Spleen (tissue), 7 donors: ENCODE data around the gene PITPNC1.

Source experiments
- POLR2AphosphoS5 ChIP-seq, 3 donors: sonication (generic); formaldehyde crosslinking; IDR thresholded peaks; one replicate each; pipeline ENCODE4 v1.5.1; 2017; ENCODE audit warnings: antibody characterized with exemption in 3 of 3
- TF ChIP-seq, protein P1 (sequence below), 11 experiments: fragments of 200-600 bp in 7 of 11; fragments of 450-650 bp in 4 of 11; sonication (generic) in 4 of 11; IDR thresholded peaks in 8 of 11; conservative IDR thresholded peaks in 3 of 11; 1 replicate in 7 of 11; 2 replicates in 4 of 11; pipeline versions ENCODE4 v1.4.0 to v1.8.0; 2016 to 2021; ENCODE audit warnings: antibody characterized with exemption in 11 of 11, inconsistent platforms in 4 of 11, mild to moderate bottlenecking in 1 of 11
- donor health status: DM: no; HTN: no; CAD: no; lungs with moderate emphysema.
- donor health status: DM: no; HTN: no; CAD: no.
- donor health status: DM: no; HTN: no; CAD: no.

GRCh38 chr17:67696347-67696746 lies 319.3 kb downstream of the PITPNC1 start:
- TF ChIP-seq, protein P1, sequence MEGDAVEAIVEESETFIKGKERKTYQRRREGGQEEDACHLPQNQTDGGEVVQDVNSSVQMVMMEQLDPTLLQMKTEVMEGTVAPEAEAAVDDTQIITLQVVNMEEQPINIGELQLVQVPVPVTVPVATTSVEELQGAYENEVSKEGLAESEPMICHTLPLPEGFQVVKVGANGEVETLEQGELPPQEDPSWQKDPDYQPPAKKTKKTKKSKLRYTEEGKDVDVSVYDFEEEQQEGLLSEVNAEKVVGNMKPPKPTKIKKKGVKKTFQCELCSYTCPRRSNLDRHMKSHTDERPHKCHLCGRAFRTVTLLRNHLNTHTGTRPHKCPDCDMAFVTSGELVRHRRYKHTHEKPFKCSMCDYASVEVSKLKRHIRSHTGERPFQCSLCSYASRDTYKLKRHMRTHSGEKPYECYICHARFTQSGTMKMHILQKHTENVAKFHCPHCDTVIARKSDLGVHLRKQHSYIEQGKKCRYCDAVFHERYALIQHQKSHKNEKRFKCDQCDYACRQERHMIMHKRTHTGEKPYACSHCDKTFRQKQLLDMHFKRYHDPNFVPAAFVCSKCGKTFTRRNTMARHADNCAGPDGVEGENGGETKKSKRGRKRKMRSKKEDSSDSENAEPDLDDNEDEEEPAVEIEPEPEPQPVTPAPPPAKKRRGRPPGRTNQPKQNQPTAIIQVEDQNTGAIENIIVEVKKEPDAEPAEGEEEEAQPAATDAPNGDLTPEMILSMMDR (IDR thresholded peaks at IDR 0.05 in 8 of 11, conservative IDR thresholded peaks at IDR 0.05 in 3 of 11), result no peak
- no peak for TF ChIP-seq POLR2AphosphoS5 (IDR thresholded peaks at IDR 0.05)
